Measurements from ENCODE around the gene TWNK. TPM values are rescaled to one million over a fixed set of nuclear protein-coding genes. Genes with fewer than 3 reads are reported as not detected.

The TWNK gene
- total and polyA plus RNA-seq, 2 of the 4 experiments (the other 2 are of a cell fraction) = 7.7 to 8.8 TPM

DNA sequence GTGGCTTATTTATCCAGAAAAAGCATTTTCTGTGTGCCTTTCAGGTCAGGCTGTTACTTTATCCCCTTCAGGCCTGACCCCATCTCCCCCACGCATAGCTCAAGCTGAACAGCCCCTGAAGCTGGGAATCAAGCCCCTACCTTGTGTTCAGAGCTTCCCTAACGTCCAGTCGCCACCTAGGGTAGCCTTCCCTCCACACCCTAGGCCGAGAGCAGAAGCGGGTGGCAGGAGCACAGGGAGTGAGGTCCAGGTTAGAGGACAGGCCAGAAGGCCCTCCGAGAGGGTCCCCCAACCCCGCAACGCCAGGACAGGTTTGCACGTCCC, 18.5 kb upstream of the TWNK start:
- peak overlapping the region; percentile 17; the same call in 1 of the 2 replicates for H4K91ac ChIP-seq (ENCODE audit: insufficient read depth, low read depth, low read length)
- in situ Hi-C loops (cut with MboI; ENCODE audit: low sequenced_read_pairs) = no loop called here
- H3K18ac ChIP-seq (ENCODE audit: low read depth, low read length) = no peak overlapping the region
- TF ChIP-seq SMC3 (IDR thresholded peaks at IDR 0.05; ENCODE audit: low read depth, low read length) = no peak
- TF ChIP-seq USF2 (IDR thresholded peaks at IDR 0.05; ENCODE audit: low read depth, low read length) = no peak
- TF ChIP-seq RCOR1 (IDR thresholded peaks at IDR 0.05; ENCODE audit: insufficient replicate concordance, low read length) = no peak
- TF ChIP-seq RFX5 (IDR thresholded peaks at IDR 0.05; ENCODE audit: low read depth, low read length) = no peak
- TF ChIP-seq POLR2A (IDR thresholded peaks at IDR 0.05; ENCODE audit: low read depth, low read length) = no peak
- no peak for TF ChIP-seq NFE2L2 (IDR thresholded peaks at IDR 0.05; ENCODE audit: low read depth, low read length)
- TF ChIP-seq FOS (IDR thresholded peaks at IDR 0.05; ENCODE audit: low read depth, low read length) = no peak
- TF ChIP-seq MAFK (IDR thresholded peaks at IDR 0.05; ENCODE audit: low read depth, low read length) = no peak
- no peak for TF ChIP-seq MXI1 (IDR thresholded peaks at IDR 0.05; ENCODE audit: borderline replicate concordance, low read depth, low read length)
- no peak for TF ChIP-seq BHLHE40 (IDR thresholded peaks at IDR 0.05; ENCODE audit: low read depth, low read length)
- H2AK9ac ChIP-seq (replicated peaks; ENCODE audit: low read depth, low read length, poor library complexity) = peak overlapping the region; percentile 97
- BruUV-seq (replicated peaks) = no TSS peak
- WGBS, 2 experiments (ENCODE audit: extremely low coverage in 2 of 2, insufficient read length in 1 of 2) = no CpG with 5 or more reads among the region's 9 CpGs
- H2BK5ac ChIP-seq (ENCODE audit: low read depth, low read length, poor library complexity, severe bottlenecking) = no peak overlapping the region
- ChIA-PET POLR2A (ENCODE audit: unreplicated experiment) (no interaction called here), CTCF (interaction anchor here (1.3 kb wide), 1 partner anchor 46 kb away, joined by 9 read pairs; no protein-coding TSS in a partner anchor)
- no peak overlapping the region for H3K27ac ChIP-seq (ENCODE audit: insufficient read depth, low read length)
- H3K23ac ChIP-seq (ENCODE audit: low read depth, low read length) = peak overlapping the region; percentile 68
- no peaks in the 10 kb centered on the region for H3K27me3 ChIP-seq (ENCODE audit: control insufficient read depth, insufficient read depth, low read length)
- peak overlapping the region; percentile 8 to 84; a peak in 2 of 4 replicates for H4K8ac ChIP-seq (ENCODE audit: low read depth in 2 of 2, low read length in 2 of 2)
- H3K4me1 ChIP-seq (ENCODE audit: control insufficient read depth, insufficient read depth, low read length) = peaks cover 6% of the 10 kb centered on the region
- no peak overlapping the region for H2BK15ac ChIP-seq (ENCODE audit: low read depth, low read length)
- H3K9ac ChIP-seq (ENCODE audit: low read depth, low read length) = peak overlapping the region; percentile 4
- peak overlapping the region; percentile 97 for H2AFZ ChIP-seq (replicated peaks; ENCODE audit: low read length, poor library complexity)
- H3K56ac ChIP-seq (ENCODE audit: extremely low read depth, insufficient read depth, low read length) = no peak overlapping the region
- 0 out of 2 replicates have a peak overlapping the region, but pooled peaks have one; percentile 56 for H2AK5ac ChIP-seq (ENCODE audit: low read depth, low read length)
- peak overlapping the region; percentile 65 for H3K4ac ChIP-seq (ENCODE audit: low read depth, low read length)
- ATAC-seq (ENCODE audit: low read depth) = no peak
- H4K20me1 ChIP-seq (ENCODE audit: insufficient read depth, low read length) = no peaks in the 10 kb centered on the region
- peaks cover 9% of the 10 kb centered on the region for H3K36me3 ChIP-seq (ENCODE audit: control insufficient read depth, insufficient read depth, low read length)
- no peaks in the 10 kb centered on the region for H3K9me3 ChIP-seq (ENCODE audit: control insufficient read depth, insufficient read depth, low read length)
- peak overlapping the region; percentile 19 for H4K5ac ChIP-seq (ENCODE audit: low read depth, low read length)
- H3K14ac ChIP-seq (replicated peaks; ENCODE audit: low read depth, low read length) = peak overlapping the region; percentile 78; the same call in 1 of the 2 replicates
- peaks cover 14% of the 10 kb centered on the region; the same call in 1 of the 2 replicates for H3K9me1 ChIP-seq (ENCODE audit: insufficient read depth, low read length)
- H2BK120ac ChIP-seq (ENCODE audit: low read depth, low read length) = no peak overlapping the region
- H2BK20ac ChIP-seq (ENCODE audit: low read depth, low read length) = no peak overlapping the region
- dilution Hi-C loops (cut with HindIII; ENCODE audit: low sequenced_read_pairs, unreplicated experiment) = no loop called here
- no peaks in the 10 kb centered on the region for H3K79me1 ChIP-seq (ENCODE audit: low read depth in 1 of 2, low read length in 2 of 2)
- no peak for DNase-seq
- H3K4me2 ChIP-seq (ENCODE audit: low read depth, low read length) = peak overlapping the region; percentile 93
- H3K4me3 ChIP-seq (ENCODE audit: insufficient read depth, low read depth, low read length) = peak overlapping the region; percentile 36
- intact Hi-C loops (cut with micrococcal nuclease) = no loop called here
